Parathyroid adenoma (tissue), 2 donors: Measurements from ENCODE around the gene MCM3.

Experiments
- H2AFZ ChIP-seq: fragments of 300-600 bp; sonication (generic); one replicate; pipeline ENCODE4 v1.7.0; 2017; ENCODE audit warnings: antibody characterized with exemption, mild to moderate bottlenecking
- H3K27ac ChIP-seq: fragments of 300-600 bp; sonication (generic); one replicate; pipeline ENCODE4 v1.7.0; 2017
- H3K27me3 ChIP-seq: fragments of 300-600 bp; sonication (generic); one replicate; pipeline ENCODE4 v1.7.0; 2017; ENCODE audit warnings: low read length; ENCODE audit not compliant: control insufficient read depth, insufficient read depth
- H3K36me3 ChIP-seq: fragments of 300-600 bp; sonication (generic); one replicate; pipeline ENCODE4 v1.7.0; 2017; ENCODE audit warnings: low read length; ENCODE audit not compliant: control insufficient read depth, insufficient read depth
- H3K4me1 ChIP-seq: fragments of 300-600 bp; sonication (generic); one replicate; pipeline ENCODE4 v1.7.0; 2017; ENCODE audit warnings: control low read depth
- H3K4me2 ChIP-seq: fragments of 300-600 bp; sonication (generic); one replicate; pipeline ENCODE4 v1.7.0; 2017; ENCODE audit warnings: low read length
- H3K4me3 ChIP-seq: fragments of 300-600 bp; sonication (generic); one replicate; pipeline ENCODE4 v1.7.0; 2017; ENCODE audit warnings: low read depth, low read length
- H3K79me2 ChIP-seq: fragments of 300-600 bp; sonication (generic); one replicate; pipeline ENCODE4 v1.7.0; 2017; ENCODE audit warnings: control low read depth
- H3K9ac ChIP-seq: fragments of 300-600 bp; sonication (generic); one replicate; pipeline ENCODE4 v1.7.0; 2017; ENCODE audit warnings: mild to moderate bottlenecking
- H3K9me3 ChIP-seq: fragments of 300-600 bp; sonication (generic); one replicate; pipeline ENCODE4 v1.7.0; 2017; ENCODE audit warnings: low read length; ENCODE audit not compliant: control insufficient read depth
- TF ChIP-seq, protein P1 (sequence below): fragments of 300-600 bp; sonication (generic); IDR thresholded peaks from one replicate; pipeline ENCODE4 v1.7.0; 2017; ENCODE audit warnings: antibody characterized with exemption, mild to moderate bottlenecking
- donor health status: primary hyperparathyroidism.

The MCM3 gene

DNA sequence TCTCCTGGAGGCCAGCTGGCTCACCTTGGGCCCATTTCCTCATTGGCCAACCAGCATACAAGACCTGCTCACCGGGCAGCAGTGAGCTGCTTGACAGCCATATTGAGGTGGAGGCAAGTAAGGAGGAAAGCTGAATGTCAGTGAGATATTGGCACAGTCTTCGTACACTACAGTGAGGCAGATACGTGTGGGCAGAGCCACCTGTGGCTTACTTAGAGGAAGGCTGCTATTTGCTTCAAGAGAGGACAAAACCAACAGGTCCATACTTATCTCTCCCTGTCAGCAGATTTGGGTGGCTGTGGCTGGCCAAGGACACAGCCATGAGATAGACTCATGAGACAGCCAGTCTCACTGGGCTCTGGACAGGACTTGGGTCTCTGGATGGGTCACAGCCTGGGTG lies 15.1 kb upstream of the MCM3 start:
- no peak overlapping the region for H3K9ac ChIP-seq
- H3K9me3 ChIP-seq, result no peaks in the 10 kb centered on the region
- no peak overlapping the region for H3K4me3 ChIP-seq
- no peak overlapping the region for H3K4me2 ChIP-seq
- no peaks in the 10 kb centered on the region for H3K27me3 ChIP-seq
- no peaks in the 10 kb centered on the region for H3K36me3 ChIP-seq
- no peaks in the 10 kb centered on the region for H3K4me1 ChIP-seq
- no peak overlapping the region for H2AFZ ChIP-seq
- H3K79me2 ChIP-seq, result no peaks in the 10 kb centered on the region
- no peak overlapping the region for H3K27ac ChIP-seq
- TF ChIP-seq, protein P1, sequence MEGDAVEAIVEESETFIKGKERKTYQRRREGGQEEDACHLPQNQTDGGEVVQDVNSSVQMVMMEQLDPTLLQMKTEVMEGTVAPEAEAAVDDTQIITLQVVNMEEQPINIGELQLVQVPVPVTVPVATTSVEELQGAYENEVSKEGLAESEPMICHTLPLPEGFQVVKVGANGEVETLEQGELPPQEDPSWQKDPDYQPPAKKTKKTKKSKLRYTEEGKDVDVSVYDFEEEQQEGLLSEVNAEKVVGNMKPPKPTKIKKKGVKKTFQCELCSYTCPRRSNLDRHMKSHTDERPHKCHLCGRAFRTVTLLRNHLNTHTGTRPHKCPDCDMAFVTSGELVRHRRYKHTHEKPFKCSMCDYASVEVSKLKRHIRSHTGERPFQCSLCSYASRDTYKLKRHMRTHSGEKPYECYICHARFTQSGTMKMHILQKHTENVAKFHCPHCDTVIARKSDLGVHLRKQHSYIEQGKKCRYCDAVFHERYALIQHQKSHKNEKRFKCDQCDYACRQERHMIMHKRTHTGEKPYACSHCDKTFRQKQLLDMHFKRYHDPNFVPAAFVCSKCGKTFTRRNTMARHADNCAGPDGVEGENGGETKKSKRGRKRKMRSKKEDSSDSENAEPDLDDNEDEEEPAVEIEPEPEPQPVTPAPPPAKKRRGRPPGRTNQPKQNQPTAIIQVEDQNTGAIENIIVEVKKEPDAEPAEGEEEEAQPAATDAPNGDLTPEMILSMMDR, result no peak

DNA sequence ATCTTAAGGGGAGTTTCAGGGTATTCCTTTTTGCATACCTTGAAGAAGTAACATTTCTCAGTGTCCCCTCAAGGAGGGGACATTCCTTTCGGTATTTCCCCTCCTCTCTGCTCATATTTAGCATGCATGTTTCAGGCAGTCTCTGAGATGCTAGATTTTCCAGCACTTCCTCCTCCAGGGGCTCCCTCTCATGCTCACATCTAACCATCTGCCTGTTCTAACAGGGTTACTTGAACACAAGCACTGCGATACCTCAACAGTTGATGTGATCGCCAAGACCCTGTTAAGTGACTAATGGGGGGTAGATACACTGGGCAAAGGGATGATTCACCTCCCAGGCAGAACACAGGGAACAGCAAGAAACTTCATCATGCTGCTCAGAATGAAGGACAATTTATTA lies 12.9 kb upstream of the MCM3 start:
- Histone ChIP-seq H3K4me2 (no peak overlapping the region), H3K9ac (no peak overlapping the region), H3K4me3 (no peak overlapping the region), H3K4me1 (no peaks in the 10 kb centered on the region), H3K36me3 (no peaks in the 10 kb centered on the region), H3K27me3 (no peaks in the 10 kb centered on the region), H3K79me2 (no peaks in the 10 kb centered on the region), H2AFZ (no peak overlapping the region), H3K27ac (no peak overlapping the region), H3K9me3 (no peaks in the 10 kb centered on the region)
- TF ChIP-seq, protein P1, result no peak

DNA sequence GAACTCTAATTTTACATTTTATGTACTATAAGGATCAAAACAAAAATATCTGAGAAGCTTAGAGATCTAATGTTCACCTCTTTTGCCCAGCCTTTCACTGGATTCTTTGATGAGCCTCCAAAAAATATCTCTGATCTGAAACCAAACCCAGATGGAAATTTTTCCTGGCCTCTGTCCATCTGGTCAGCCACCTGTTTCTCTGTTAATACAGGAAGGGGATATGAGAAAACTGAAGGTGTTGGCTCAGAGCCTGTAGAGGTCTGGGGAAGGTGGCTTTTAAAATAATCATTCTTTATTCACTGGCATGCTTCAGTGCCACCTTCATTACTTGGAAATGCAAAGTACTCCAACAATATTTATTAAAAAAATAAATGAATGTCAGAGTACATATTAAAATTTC lies 8.5 kb upstream of the MCM3 start:
- H3K27ac ChIP-seq, result no peak overlapping the region

DNA sequence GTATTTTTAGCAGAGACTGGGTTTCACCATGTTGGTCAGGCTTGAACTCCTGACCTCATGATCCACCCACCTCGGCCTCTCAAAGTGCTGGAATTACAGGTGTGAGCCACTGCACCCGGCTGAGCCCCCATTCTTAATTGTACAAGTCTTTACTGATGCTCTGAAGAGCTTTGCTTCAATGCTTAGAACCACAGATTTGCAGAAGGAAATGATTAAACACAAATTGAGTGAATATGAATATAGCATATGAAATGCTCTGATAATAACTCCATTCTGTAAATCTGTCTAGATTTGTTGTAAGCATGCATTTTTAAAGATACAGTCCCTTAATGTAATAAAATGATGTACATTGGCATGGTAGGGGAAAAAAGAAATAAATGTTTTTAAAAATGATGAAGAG lies 4.3 kb upstream of the MCM3 start:
- no peaks in the 10 kb centered on the region for H3K27me3 ChIP-seq
- no peak overlapping the region for H3K4me2 ChIP-seq
- H3K36me3 ChIP-seq, result no peaks in the 10 kb centered on the region
- no peak overlapping the region for H2AFZ ChIP-seq
- H3K9me3 ChIP-seq, result no peaks in the 10 kb centered on the region
- no peak overlapping the region for H3K27ac ChIP-seq
- H3K79me2 ChIP-seq, result no peaks in the 10 kb centered on the region
- H3K4me1 ChIP-seq, result peaks cover 3% of the 10 kb centered on the region
- no peak overlapping the region for H3K4me3 ChIP-seq
- TF ChIP-seq, protein P1, result no peak
- no peak overlapping the region for H3K9ac ChIP-seq

More for the DNA sequence above, 8.5 kb upstream of the MCM3 start:
- no peaks in the 10 kb centered on the region for H3K36me3 ChIP-seq
- TF ChIP-seq, protein P1, result no peak
- no peak overlapping the region for H3K9ac ChIP-seq
- no peak overlapping the region for H3K4me2 ChIP-seq
- H3K79me2 ChIP-seq, result no peaks in the 10 kb centered on the region
- H2AFZ ChIP-seq, result no peak overlapping the region
- H3K4me1 ChIP-seq, result no peaks in the 10 kb centered on the region
- H3K9me3 ChIP-seq, result no peaks in the 10 kb centered on the region
- H3K27me3 ChIP-seq, result no peaks in the 10 kb centered on the region
- H3K4me3 ChIP-seq, result no peak overlapping the region

DNA sequence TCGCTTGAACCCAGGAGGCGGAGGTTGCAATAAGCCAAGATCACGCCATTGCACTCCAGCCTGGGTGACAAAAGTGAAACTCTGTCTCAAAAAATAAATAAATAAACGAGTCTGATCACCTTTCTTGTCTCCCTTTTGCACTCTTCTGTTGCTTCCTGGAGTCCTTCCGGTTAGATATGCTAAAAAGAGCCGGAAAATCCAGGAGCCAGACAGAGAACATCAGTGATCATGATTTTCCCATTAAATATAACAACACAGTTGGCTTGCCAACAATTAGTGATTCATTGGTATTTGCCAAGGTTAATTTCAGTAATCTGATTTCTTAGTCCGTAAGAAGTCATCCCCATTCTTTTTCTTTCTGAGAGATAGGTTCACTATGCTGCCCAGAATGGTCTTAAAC lies 3.7 kb upstream of the MCM3 start:
- TF ChIP-seq, protein P1, result no peak
- no peaks in the 10 kb centered on the region for H3K79me2 ChIP-seq
- no peak overlapping the region for H3K9ac ChIP-seq

More for the DNA sequence above, 3.7 kb upstream of the MCM3 start:
- H3K4me1 ChIP-seq, result peaks cover 6% of the 10 kb centered on the region
- no peak overlapping the region for H3K27ac ChIP-seq
- no peaks in the 10 kb centered on the region for H3K27me3 ChIP-seq
- H3K9me3 ChIP-seq, result no peaks in the 10 kb centered on the region
- H3K4me2 ChIP-seq, result no peak overlapping the region
- no peak overlapping the region for H3K4me3 ChIP-seq
- no peaks in the 10 kb centered on the region for H3K36me3 ChIP-seq
- H2AFZ ChIP-seq, result no peak overlapping the region
